Mucosa of rectum (tissue), 2 donors: ENCODE data around the gene AKAP14.
"Not testable (repeated sequence)": the region's sequence is repeated elsewhere in the genome, so short reads cannot be mapped to it uniquely, and the experiment has no call there.

Experiments used
- H3K27ac ChIP-seq, 2 donors: one replicate each; pipeline ENCODE4 v1.7.0; 2013; ENCODE audit warnings: inconsistent platforms in 2 of 2, low read depth in 2 of 2, low read length in 2 of 2
- H3K27me3 ChIP-seq, 2 donors: one replicate each; pipeline ENCODE4 v1.7.0; 2013; ENCODE audit warnings: low read length in 2 of 2; ENCODE audit not compliant: control insufficient read depth in 2 of 2, insufficient read depth in 2 of 2
- H3K36me3 ChIP-seq, 2 donors: one replicate each; pipeline ENCODE4 v1.7.0; 2013; ENCODE audit warnings: low read length in 2 of 2; ENCODE audit not compliant: control insufficient read depth in 2 of 2, insufficient read depth in 2 of 2
- H3K4me1 ChIP-seq, 2 donors: one replicate each; pipeline ENCODE4 v1.7.0; 2013; ENCODE audit warnings: low read length in 2 of 2, mild to moderate bottlenecking in 1 of 2; ENCODE audit not compliant: control insufficient read depth in 2 of 2, insufficient read depth in 2 of 2
- H3K4me3 ChIP-seq, 2 donors: one replicate each; pipeline ENCODE4 v1.7.0; 2013; ENCODE audit warnings: low read length in 2 of 2
- H3K9ac ChIP-seq, 2 donors: one replicate each; pipeline ENCODE4 v1.7.0; 2013; ENCODE audit warnings: low read length in 2 of 2, low read depth in 1 of 2, mild to moderate bottlenecking in 1 of 2
- H3K9me3 ChIP-seq, 2 donors: one replicate each; pipeline ENCODE4 v1.7.0; 2013; ENCODE audit warnings: low read length in 2 of 2; ENCODE audit not compliant: control insufficient read depth in 2 of 2
- donor health status: healthy.
- donor health status: Normal muscosa, but diverticular disease.

Gene AKAP14

GRCh38 chrX:119955807-119956570, 60.3 kb downstream of the AKAP14 start:
- not testable (repeated sequence) for H3K9me3 ChIP-seq, H3K9ac ChIP-seq, H3K36me3 ChIP-seq, H3K27ac ChIP-seq, H3K4me1 ChIP-seq, H3K27me3 ChIP-seq, H3K4me3 ChIP-seq

GRCh38 chrX:119960625-119961024, 64.9 kb downstream of the AKAP14 start:
- Histone ChIP-seq H3K27me3 (peaks cover 0 to 6% of the 10 kb centered on the region in 2 donors), H3K4me3 (no peak overlapping the region), H3K4me1 (no peaks in the 10 kb centered on the region), H3K9ac (no peak overlapping the region), H3K36me3 (no peaks in the 10 kb centered on the region), H3K9me3 (no peaks in the 10 kb centered on the region), H3K27ac (no peak overlapping the region)

GRCh38 chrX:119966837-119967236, 71.1 kb downstream of the AKAP14 start:
- H3K27me3 ChIP-seq, H3K9ac ChIP-seq, H3K9me3 ChIP-seq, H3K27ac ChIP-seq, H3K4me1 ChIP-seq, H3K36me3 ChIP-seq, H3K4me3 ChIP-seq: not testable (repeated sequence)
